SW480 (cell line): ENCODE results near the gene PLCB1.

Experiments used
- DNase-seq: peaks from one replicate; pipeline ENCODE4 v3.0.0-alpha.2; 2016; ENCODE audit warnings: low spot score

Gene PLCB1

GRCh38 chr20:8212286-8212685 is 80.2 kb downstream of the PLCB1 start:
- no peak for DNase-seq

DNA sequence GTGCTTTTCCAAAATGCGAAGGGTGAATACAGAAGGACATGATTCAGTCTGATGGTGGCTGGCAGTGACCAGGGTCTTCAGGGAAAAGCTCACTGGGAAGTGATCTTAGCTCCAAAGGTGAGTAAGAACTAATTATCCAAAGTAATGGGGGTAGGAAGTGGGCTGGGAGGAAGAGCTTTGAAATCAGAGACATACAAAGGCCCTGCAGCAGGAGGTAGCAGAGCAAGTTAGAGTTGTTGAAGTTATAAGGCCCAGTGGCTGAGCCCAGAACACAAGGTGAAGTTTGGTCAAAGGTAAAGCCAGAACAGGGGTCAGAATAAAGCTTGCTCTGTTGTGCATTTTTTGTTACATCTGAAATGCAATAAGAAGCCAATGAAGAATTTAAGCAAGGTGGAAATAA is 81.2 kb downstream of the PLCB1 start:
- DNase-seq, result no peak

DNA sequence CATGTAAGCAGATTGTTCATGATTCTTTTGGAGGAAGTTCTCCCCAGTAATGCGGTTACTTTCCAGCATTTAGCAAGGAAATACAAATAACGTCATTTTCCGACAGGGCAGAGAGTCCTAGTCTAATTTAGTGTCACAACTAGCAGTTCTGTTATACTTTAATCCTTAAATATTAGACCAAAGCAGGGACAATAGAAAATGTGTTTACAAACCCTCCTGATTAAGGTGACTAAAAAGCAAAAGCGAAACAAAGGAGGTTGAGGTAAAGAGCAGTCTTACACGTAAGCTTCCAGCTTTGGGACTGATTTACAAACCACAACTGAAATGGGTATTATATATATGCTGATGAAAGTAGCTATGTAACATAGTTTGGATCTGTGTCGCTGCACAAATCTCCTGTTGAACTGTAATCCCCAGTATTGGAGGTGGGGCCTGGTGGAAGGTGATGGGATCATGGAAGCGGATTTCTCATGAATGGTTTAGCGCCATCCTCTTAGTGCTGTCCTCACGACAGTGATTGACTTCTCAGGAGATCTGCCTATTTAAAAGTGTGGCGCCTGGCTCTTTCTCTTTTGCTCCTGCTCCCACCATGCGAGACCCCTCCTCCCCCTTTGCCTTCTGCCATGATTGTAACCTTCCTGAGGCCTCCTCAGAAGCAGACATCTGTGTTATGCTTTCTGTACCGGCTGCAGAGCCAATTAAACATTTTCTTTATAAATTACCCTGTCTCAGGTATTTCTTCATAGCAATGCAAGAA is 81.9 kb downstream of the PLCB1 start:
- DNase-seq, result no peak

DNA sequence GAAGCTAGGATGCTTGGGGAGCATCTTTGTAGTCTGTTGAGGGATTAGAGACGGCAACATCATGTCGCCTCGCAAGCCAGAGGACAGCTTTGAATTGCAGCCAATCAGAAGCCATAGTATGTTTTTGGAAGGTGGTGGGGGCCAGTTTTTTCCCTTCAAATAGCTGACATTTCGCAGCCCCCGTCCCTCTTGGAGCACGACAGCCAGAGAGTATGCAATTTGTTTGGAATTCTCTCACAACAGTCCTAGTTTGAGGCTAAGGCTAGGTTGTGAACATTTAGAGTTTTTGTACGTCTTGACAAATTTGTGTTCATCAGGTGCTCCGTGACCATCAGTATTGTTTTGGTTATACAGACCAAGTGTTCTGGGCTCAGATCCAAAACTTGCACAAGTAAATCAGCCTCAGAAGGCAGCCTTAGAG is 83.3 kb downstream of the PLCB1 start:
- no peak for DNase-seq

DNA sequence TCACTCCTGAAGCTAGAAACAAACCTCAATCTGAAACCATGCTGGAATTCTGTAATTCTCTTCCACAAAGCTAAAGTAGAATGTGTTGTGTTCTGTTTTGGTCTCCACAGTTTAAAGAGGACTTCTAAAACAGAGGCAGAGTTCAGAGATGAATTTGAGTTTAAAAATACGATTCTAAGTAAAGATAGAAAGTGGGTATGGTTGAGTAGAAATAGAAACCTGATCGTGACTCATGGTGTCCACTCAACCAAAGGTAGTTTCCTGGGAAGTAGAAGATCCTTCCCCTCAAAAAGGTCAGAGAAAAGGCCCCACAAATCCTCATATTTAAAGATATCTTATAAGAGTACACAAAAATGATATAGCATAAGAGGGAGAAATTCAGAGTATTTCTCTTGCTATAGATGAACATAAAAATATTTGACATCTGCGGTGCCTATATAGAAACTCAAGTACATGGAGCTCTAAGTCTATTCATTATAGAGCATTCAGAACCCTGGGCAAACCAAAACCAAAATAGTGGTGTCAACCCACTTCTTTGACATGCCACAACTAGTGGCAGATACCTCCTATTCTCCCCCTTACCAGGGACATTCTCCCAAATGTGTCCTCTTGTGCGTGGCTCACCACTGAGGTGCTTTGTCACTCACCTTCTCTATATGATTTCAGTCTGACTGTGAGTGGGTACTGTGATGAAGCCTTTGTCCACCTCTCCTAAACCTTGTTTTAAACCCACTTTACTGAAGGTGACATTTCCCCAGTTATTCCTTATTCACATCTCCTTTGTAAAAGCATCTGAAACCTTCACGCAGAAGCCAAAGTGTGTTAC is 84.5 kb downstream of the PLCB1 start:
- no peak for DNase-seq

DNA sequence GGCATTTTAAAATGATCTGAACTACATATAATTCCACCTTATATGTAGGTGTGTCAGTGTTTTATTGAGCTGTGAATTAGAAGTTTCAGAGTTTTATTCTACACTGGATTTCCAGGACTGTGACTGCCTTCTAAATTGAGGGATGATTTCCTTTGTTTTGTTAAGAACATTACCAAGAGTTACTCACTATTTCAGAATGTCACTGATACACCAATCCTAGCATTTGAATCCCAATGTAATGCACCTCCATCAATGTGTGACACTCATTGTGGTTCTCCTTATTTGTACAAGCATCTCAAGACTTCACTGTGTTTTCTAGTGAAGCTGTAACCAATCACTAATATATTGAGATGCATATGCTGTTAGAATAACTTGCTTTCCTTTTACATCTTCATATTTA is 86.8 kb downstream of the PLCB1 start:
- no peak for DNase-seq

DNA sequence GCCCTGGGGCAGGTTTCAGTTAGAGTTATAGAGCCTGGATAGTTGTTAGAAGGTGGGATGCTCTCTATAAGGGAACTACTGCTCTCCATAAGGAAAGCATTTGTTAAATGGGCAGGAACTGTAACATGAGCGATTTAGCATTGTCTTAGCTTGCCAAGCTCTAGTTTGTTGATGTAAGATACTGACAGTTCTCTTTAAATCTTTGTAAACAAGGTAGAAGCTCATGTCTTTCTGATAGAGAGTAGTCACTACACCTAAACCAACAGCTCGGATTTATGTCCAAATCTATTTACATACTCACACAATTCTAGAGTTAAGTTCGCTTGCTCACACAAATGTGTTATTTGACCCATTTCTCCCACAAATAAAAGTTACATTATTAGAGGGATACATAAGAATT is 87.3 kb downstream of the PLCB1 start:
- DNase-seq, result no peak

DNA sequence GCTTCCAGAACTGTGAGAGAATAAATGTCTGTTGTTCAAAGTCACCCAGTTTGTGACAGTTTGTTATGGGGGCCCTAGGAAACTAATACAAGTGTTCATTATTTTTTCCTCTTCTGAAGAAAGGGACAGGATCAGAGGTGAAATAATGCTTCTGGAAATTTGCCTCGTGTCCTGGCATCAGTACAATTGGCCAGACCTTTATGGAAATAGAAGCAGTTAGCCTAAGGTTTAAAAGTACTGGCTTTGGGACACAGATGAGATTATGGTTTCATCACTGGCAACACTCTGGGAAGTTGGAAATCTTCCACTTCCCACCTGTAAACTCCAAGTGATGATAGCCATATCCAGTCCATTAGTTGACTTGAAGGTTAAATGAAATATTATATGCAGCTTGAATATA is 88.7 kb downstream of the PLCB1 start:
- DNase-seq, result no peak

DNA sequence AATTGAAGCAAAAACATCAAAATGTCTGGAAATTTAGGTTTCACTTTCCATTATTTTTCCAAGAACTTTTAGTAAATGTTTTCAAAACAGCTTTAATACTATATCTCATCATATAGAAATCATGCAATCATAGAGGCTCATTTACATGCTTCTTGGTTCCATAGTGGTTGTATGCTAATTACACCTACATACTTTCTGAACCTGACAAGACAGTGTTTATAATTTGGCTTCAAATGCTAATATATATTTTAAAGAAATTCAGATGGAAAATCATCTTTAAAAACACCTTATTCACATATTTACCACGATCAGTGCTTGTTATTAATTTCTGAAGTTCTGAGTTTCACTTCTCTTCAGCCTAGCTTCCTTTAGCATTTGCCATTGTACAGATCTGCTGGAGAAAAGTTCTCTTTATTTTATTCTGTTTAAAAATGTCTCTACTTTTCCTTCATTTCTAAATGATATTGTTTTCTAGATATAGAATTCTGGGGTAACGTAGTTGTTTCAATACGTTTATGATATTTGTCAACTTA is 89.9 kb downstream of the PLCB1 start:
- no peak for DNase-seq

GRCh38 chr20:8223091-8223870 is 91.2 kb downstream of the PLCB1 start:
- no peak for DNase-seq

GRCh38 chr20:8225658-8226057 is 93.6 kb downstream of the PLCB1 start:
- no peak for DNase-seq

- DNase-seq, result no peak
These were observed 94.0 kb downstream of the PLCB1 start for GRCh38 chr20:8226106-8226505.

DNA sequence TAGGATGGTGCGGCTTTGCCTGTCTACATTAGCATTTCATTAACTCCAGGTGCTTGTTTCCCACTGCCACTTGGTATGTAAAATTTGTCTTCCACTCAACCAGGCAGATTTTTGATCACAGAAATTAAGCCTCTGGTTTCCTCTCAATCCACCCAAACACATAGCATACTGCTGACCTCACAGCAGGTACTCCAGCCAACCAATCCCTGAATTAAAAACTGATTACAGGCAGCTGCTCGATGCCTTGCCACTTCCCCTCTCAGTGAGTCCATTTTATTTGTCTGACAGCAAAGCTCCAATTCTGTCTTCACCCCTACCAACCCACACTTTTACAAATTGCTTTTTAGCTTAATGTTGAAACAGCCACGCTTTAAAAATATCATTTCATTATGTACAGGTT is 95.2 kb downstream of the PLCB1 start:
- no peak for DNase-seq

GRCh38 chr20:8228315-8228714 is 96.2 kb downstream of the PLCB1 start:
- no peak for DNase-seq

DNA sequence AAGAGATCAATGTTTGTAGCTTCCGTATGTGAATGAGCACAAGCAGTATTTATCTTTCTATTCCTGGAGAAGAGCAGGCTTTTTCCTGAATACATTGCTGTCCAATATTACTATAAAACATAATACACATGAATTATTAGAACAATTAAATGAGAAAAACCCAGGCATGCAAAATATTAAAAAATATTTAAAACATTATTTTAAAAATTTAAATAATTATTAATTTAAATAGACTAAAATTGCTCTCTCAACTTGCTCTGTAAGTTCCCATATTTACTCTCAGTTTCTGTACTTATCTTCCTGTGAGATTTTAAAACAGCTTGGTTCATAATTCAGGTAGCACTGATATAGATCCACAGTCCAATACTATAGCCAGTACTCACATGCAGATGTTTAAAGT is 97.0 kb downstream of the PLCB1 start:
- no peak for DNase-seq

DNA sequence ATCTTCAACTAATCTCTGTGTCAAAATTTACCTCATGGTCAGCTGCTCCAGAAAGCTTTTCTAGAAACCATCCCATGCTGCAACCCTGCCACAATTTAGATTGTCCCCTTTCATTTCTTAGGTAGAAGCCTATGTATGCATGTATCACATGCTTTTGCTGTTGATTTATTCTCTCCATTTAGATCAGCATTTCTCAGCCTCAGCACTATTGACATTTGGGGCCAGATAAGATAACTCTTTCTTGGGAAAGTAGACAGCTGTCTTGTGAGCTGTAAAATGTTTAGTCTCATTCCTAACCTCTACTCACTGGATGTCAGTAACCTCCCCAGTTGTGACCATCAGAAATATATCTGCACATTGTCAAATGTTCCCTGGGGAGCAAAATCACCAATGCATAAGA is 99.0 kb downstream of the PLCB1 start:
- DNase-seq, result no peak

DNA sequence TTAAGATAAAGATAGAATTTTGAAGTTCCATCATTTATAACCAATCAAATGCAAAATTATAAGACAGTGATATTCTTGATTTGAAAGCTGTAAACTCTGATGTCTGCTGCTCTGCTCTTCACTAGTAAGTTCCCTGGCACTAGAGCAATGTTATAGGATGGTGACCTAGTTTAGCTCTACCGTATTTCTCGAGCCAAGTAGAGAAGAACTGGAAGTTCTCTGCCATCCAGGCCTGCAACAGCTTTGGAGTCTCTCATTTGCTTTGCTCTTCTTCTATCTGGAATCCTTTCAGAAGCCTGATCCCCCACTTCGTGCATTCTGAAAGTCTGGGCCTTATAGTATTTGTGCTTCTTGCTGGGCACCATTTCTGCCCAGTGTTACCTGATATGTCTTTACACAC is 100.3 kb downstream of the PLCB1 start:
- no peak for DNase-seq

GRCh38 chr20:8234580-8234979 is 102.5 kb downstream of the PLCB1 start:
- no peak for DNase-seq

DNA sequence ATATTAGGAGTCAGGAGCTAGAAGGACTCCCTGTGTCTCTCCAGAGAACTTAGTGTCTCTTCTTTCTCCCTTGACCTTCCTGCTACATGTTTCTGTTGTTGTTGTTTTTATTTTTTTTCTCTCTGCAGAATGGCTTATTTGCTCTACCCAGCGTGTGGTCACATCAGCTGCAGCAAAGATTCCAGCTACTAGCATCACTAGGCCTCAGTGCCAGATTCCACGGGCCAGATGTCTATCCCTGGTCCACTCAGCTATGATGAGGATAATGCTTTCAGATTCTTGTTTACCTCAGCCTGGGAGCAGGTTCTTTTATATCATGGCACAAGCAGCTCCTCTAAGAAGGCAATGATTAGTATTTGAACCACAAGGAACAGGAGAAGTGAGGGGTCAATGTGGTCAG is 110.0 kb downstream of the PLCB1 start:
- no peak for DNase-seq

- no peak for DNase-seq
These were observed 111.0 kb downstream of the PLCB1 start for GRCh38 chr20:8242827-8243724.

GRCh38 chr20:8244637-8245036 is 112.6 kb downstream of the PLCB1 start:
- DNase-seq, result no peak
